HAP-1 (cell line): Measurements from ENCODE around the gene SPRYD3.

Source experiments
- DNase-seq, 2 experiments: peaks; one replicate each; pipeline ENCODE4 v3.0.0-alpha.2; 2016 to 2020; ENCODE audit warnings: low spot score in 2 of 2
- H3K27me3 ChIP-seq: fragments of 250-450 bp; sonication (Bioruptor Pico); 2 replicates; pipeline ENCODE4 v1.5.1; 2020; ENCODE audit warnings: low read depth, mild to moderate bottlenecking, moderate library complexity
- H3K36me3 ChIP-seq: fragments of 250-450 bp; sonication (Bioruptor Pico); replicated peaks from 2 replicates; pipeline ENCODE4 v1.5.1; 2020; ENCODE audit warnings: mild to moderate bottlenecking
- H3K4me1 ChIP-seq: fragments of 250-450 bp; sonication (Bioruptor Pico); 2 replicates; pipeline ENCODE4 v1.5.1; 2020; ENCODE audit warnings: mild to moderate bottlenecking
- H3K4me3 ChIP-seq: fragments of 250-450 bp; sonication (Bioruptor Pico); 2 replicates; pipeline ENCODE4 v1.5.1; 2020; ENCODE audit warnings: mild to moderate bottlenecking, moderate library complexity
- H3K9me3 ChIP-seq: fragments of 250-450 bp; sonication (Bioruptor Pico); 2 replicates; pipeline ENCODE4 v1.5.1; 2020; ENCODE audit warnings: mild to moderate bottlenecking, moderate library complexity
- in situ Hi-C: fragments of 300-500 bp; cut with MboI; formaldehyde crosslinking; loops from 3 replicates; pipeline ENCODE4 v1.14.3; 2020; ENCODE audit warnings: low sequenced_read_pairs, inconsistent platforms, mixed read lengths

SPRYD3 gene

GRCh38 chr12:53060064-53060720 lies 19.0 kb downstream of the SPRYD3 start:
- Histone ChIP-seq H3K36me3 (peaks cover 3% of the 10 kb centered on the region; the same call in 1 of the 2 replicates), H3K9me3 (no peaks in the 10 kb centered on the region), H3K4me1 (no peaks in the 10 kb centered on the region), H3K4me3 (no peak overlapping the region), H3K27me3 (peaks cover 16% of the 10 kb centered on the region; the same call in 1 of the 2 replicates)
- no peak for DNase-seq
- in situ Hi-C loops = loop anchor here (10.0 kb wide), 1 partner anchor 225 kb away; no protein-coding TSS in a partner anchor

GRCh38 chr12:53059434-53060063 lies 19.6 kb downstream of the SPRYD3 start:
- in situ Hi-C loops = loop anchor here (10.0 kb wide), 1 partner anchor 225 kb away; no protein-coding TSS in a partner anchor

GRCh38 chr12:53058674-53059433 lies 20.3 kb downstream of the SPRYD3 start:
- H3K4me3 ChIP-seq = no peak overlapping the region
- peaks cover 16% of the 10 kb centered on the region; the same call in 1 of the 2 replicates for H3K27me3 ChIP-seq
- DNase-seq = no peak
- no peaks in the 10 kb centered on the region for H3K36me3 ChIP-seq
- H3K9me3 ChIP-seq = no peaks in the 10 kb centered on the region
- in situ Hi-C loops = no loop called here
- H3K4me1 ChIP-seq = no peaks in the 10 kb centered on the region

More at GRCh38 chr12:53059434-53060063, 19.6 kb downstream of the SPRYD3 start:
- peaks cover 3% of the 10 kb centered on the region; the same call in 1 of the 2 replicates for H3K36me3 ChIP-seq
- DNase-seq = no peak
- peaks cover 16% of the 10 kb centered on the region; the same call in 1 of the 2 replicates for H3K27me3 ChIP-seq
- H3K4me1 ChIP-seq = no peaks in the 10 kb centered on the region
- H3K4me3 ChIP-seq = no peak overlapping the region
- no peaks in the 10 kb centered on the region for H3K9me3 ChIP-seq

- in situ Hi-C loops = no loop called here
- H3K4me3 ChIP-seq = no peak overlapping the region
- no peaks in the 10 kb centered on the region for H3K9me3 ChIP-seq
- H3K4me1 ChIP-seq = no peaks in the 10 kb centered on the region
- no peak for DNase-seq
- H3K36me3 ChIP-seq = no peaks in the 10 kb centered on the region
- H3K27me3 ChIP-seq = peaks cover 16% of the 10 kb centered on the region; the same call in 1 of the 2 replicates
Measured at GRCh38 chr12:53057816-53058500, 21.2 kb downstream of the SPRYD3 start.

DNA sequence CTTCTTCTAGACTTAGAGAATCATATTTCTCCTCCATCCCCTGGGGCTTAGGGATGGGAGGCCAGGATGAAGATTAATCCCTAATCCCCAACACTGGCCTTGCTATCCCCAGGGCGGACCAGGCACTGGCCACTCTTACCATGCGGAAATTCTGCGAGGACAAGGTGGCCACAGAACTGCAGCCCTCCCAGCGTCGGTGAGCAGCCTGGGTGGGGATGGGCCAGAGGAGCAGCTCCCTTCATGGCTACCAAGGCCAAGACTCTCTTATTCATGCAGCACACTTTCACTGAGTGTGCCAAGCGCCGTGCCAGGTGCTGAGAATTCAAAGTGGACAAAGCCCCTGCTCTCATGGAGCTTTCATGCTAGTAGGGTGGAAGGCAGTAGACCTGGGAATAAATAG lies 22.3 kb downstream of the SPRYD3 start:
- H3K4me1 ChIP-seq = no peaks in the 10 kb centered on the region
- H3K4me3 ChIP-seq = no peak overlapping the region
- in situ Hi-C loops = no loop called here
- no peaks in the 10 kb centered on the region for H3K9me3 ChIP-seq
- no peaks in the 10 kb centered on the region for H3K36me3 ChIP-seq
- no peak for DNase-seq
- peaks cover 16% of the 10 kb centered on the region; the same call in 1 of the 2 replicates for H3K27me3 ChIP-seq

DNA sequence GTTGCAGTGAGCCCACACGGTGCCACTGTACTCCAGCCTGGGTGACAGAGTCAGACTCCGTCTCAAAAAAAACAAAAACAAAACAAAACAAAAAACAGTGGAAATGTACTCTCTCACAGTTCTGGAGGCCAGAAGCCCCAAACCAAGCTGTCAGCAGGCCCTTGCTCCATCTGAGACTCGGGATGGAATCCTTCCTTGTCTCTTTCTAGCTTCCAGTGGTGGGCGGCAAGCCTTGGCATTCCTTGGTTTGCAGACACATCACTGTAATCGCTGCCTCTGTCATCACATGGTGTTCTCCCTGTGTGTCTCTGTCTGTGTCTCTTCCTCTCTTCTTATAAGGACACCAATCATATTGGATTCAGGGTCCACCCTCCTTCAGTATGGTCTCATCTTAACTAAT lies 22.9 kb downstream of the SPRYD3 start:
- peaks cover 15% of the 10 kb centered on the region; the same call in 1 of the 2 replicates for H3K27me3 ChIP-seq
- in situ Hi-C loops = no loop called here
- no peaks in the 10 kb centered on the region for H3K36me3 ChIP-seq
- H3K4me3 ChIP-seq = no peak overlapping the region
- no peak for DNase-seq
- H3K9me3 ChIP-seq = no peaks in the 10 kb centered on the region
- H3K4me1 ChIP-seq = no peaks in the 10 kb centered on the region

- no peak for DNase-seq
- no peaks in the 10 kb centered on the region for H3K9me3 ChIP-seq
- no peak overlapping the region for H3K4me3 ChIP-seq
- in situ Hi-C loops = no loop called here
- H3K36me3 ChIP-seq = no peaks in the 10 kb centered on the region
- H3K27me3 ChIP-seq = peaks cover 12% of the 10 kb centered on the region; the same call in 1 of the 2 replicates
- H3K4me1 ChIP-seq = no peaks in the 10 kb centered on the region
Measured at GRCh38 chr12:53055471-53056266, 23.5 kb downstream of the SPRYD3 start.

DNA sequence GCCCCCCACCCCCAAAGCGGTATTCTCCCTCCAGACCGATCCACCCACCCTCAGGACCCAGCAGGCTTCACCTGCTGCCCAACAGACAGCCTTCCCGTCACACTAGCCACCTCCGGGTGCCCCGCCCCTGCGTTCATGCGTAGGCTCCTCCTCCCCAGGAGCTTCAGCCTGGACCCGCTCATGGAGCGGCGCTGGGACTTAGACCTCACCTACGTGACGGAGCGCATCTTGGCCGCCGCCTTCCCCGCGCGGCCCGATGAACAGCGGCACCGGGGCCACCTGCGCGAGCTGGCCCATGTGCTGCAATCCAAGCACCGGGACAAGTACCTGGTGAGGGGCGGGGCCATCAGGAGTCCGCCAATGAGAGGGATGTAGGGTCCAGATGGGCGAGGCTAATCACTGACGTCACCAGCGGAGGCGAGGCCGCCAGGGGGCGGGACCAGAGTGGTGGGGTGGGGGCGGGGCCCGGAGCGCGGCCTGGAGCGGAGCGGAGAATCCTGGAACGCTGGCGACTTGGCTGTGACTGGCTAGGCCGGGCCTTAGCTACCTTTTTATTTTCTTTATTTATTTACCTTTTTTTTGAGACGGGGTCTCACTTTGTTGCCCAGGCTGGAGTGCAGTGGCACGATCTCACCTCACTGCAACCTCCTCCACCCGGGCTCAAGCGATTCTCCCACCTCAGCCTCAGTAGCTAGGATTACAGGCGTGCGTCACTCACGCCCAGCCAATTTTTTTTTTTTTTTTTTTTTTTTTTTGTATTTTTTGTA lies 24.9 kb downstream of the SPRYD3 start:
- Histone ChIP-seq H3K4me3 (peak overlapping the region; percentile 81), H3K36me3 (no peaks in the 10 kb centered on the region), H3K27me3 (peaks cover 2% of the 10 kb centered on the region; the same call in 1 of the 2 replicates), H3K9me3 (no peaks in the 10 kb centered on the region), H3K4me1 (peaks cover 5% of the 10 kb centered on the region)
- in situ Hi-C loops = no loop called here
- DNase-seq = peak; percentile 91 to 98

DNA sequence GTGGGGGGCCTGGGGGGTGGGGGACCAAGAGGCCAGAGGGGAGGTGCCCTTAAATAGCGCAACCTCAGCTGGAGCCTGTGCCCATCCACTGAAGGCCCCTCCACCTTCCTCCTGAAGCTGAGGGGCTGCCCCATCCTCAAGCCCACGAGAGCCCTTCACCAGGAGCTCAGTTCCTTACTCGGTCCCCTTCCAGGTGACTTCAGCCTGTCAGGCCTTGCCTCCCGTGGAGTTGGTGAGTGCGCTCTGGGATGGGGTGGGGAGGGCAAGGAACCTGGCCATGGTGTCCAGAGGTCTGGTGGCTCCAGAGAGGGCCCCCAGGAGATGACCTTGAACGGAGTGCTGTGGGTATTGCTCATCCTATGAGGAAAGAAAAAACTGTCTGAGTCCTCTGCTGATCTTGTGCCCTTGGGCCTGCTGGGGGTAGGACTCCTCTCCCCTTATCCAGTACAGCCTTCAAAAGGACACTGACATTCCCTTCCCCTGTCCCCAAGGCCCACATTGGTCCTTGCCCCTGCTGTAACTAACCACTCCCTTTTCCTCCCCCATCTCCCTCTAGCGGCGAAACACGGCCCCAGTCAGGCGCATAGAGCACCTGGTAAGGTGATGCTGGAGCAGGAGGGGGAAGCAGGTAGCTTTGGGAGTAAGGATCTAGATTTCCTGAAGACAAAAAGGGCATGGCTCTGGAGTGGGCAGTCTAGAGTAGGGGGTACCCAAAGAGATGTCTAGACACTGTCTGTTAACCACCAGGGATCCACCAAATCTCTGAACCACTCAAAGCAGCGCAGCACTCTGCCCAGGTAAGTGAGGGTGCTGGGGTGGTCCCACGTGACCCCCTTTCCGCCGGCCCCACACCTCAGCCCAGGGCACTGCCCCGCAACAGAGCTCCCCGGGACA lies 25.7 kb downstream of the SPRYD3 start:
- H3K27me3 ChIP-seq = no peaks in the 10 kb centered on the region
- H3K4me3 ChIP-seq = peak overlapping the region; percentile 81
- peak in 1 of 2 experiments; percentile 72 for DNase-seq
- H3K4me1 ChIP-seq = peaks cover 13% of the 10 kb centered on the region
- in situ Hi-C loops = no loop called here
- H3K9me3 ChIP-seq = no peaks in the 10 kb centered on the region
- no peaks in the 10 kb centered on the region for H3K36me3 ChIP-seq

- no peak for DNase-seq
- Histone ChIP-seq H3K27me3 (no peaks in the 10 kb centered on the region), H3K4me3 (no peak overlapping the region), H3K36me3 (no peaks in the 10 kb centered on the region), H3K4me1 (peaks cover 21% of the 10 kb centered on the region), H3K9me3 (no peaks in the 10 kb centered on the region)
- in situ Hi-C loops = no loop called here
Measured at GRCh38 chr12:53052419-53053217, 26.6 kb downstream of the SPRYD3 start.

DNA sequence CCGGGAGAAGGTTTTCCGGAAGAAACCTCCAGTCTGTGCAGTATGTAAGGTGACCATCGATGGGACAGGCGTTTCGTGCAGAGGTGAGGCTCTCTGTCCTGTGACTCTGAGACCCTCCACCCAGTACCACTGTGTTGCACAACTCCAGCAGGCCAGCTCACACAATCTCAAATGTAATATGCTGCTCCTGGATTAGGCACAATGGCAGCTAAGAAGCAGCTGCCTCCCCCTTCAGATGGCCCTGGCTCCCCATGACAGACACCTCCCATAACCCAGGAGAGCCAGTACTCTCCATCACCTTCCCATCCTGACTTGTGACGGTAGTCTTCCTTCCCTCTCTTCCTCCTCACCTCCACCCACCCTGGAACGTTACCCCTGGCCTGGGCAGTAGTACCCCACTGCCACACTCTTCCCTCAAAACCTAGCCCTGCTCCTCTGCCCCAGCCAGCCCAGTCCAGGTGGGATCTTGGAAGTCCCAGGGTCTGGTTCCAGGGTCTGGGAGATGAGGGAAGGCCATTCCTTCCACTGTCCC lies 27.2 kb downstream of the SPRYD3 start:
- no peaks in the 10 kb centered on the region for H3K9me3 ChIP-seq
- H3K36me3 ChIP-seq = no peaks in the 10 kb centered on the region
- no peak overlapping the region for H3K4me3 ChIP-seq
- no peak for DNase-seq
- peaks cover 23% of the 10 kb centered on the region for H3K4me1 ChIP-seq
- in situ Hi-C loops = no loop called here
- no peaks in the 10 kb centered on the region for H3K27me3 ChIP-seq
